Neural progenitor cell (in vitro differentiated cells): Measurements from ENCODE around the gene KRTCAP2. TPM values are rescaled to one million over a fixed set of nuclear protein-coding genes. Genes with fewer than 3 reads are reported as not detected.

Experiments used
- DNase-seq: peaks from one replicate; pipeline ENCODE4 v3.0.0-alpha.2; 2016; ENCODE audit warnings: low spot score
- H2AFZ ChIP-seq: fragments of 200-600 bp; sonication (generic); replicated peaks from 2 replicates; pipeline ENCODE4 v1.6.1; 2016; ENCODE audit warnings: antibody characterized with exemption
- H3F3A ChIP-seq: fragments of 200-600 bp; sonication (generic); 2 replicates; pipeline ENCODE4 v1.6.1; 2016; ENCODE audit warnings: antibody characterized with exemption, low read depth
- H3K27ac ChIP-seq: fragments of 200-600 bp; sonication (generic); 2 replicates; pipeline ENCODE4 v1.5.1; 2016; ENCODE audit warnings: mild to moderate bottlenecking
- H3K27me3 ChIP-seq: fragments of 200-600 bp; sonication (generic); 2 replicates; pipeline ENCODE4 v1.6.1; 2016; ENCODE audit warnings: mild to moderate bottlenecking, moderate library complexity
- H3K36me3 ChIP-seq: fragments of 200-600 bp; sonication (generic); 2 replicates; pipeline ENCODE4 v1.5.1; 2016
- H3K4me1 ChIP-seq: fragments of 200-600 bp; sonication (generic); 2 replicates; pipeline ENCODE4 v1.6.1; 2016; ENCODE audit warnings: mixed run types
- H3K4me2 ChIP-seq: fragments of 200-600 bp; sonication (generic); 2 replicates; pipeline ENCODE4 v1.6.1; 2016
- H3K4me3 ChIP-seq: fragments of 200-600 bp; sonication (generic); 2 replicates; pipeline ENCODE4 v1.5.1; 2016
- H3K79me2 ChIP-seq: fragments of 200-600 bp; sonication (generic); 2 replicates; pipeline ENCODE4 v1.6.1; 2016; ENCODE audit warnings: low read depth
- H3K9ac ChIP-seq: fragments of 200-600 bp; sonication (generic); 2 replicates; pipeline ENCODE4 v1.6.1; 2016
- H3K9me3 ChIP-seq: fragments of 200-600 bp; sonication (generic); 2 replicates; pipeline ENCODE4 v1.5.1; 2016; ENCODE audit warnings: low read depth
- H4K20me1 ChIP-seq: fragments of 200-600 bp; sonication (generic); 2 replicates; pipeline ENCODE4 v1.6.1; 2016; ENCODE audit warnings: low read depth
- H3K27ac Mint-ChIP-seq: 3 replicates; pipeline ENCODE4 v1.8.0; 2021; ENCODE audit warnings: mixed read lengths
- H3K27me3 Mint-ChIP-seq: 2 replicates; pipeline ENCODE4 v1.8.0; 2022; ENCODE audit warnings: low read depth, mild to moderate bottlenecking, inconsistent platforms, moderate library complexity, mixed read lengths; ENCODE audit not compliant: insufficient read depth
- H3K36me3 Mint-ChIP-seq: 3 replicates; pipeline ENCODE4 v1.8.0; 2021; ENCODE audit warnings: mixed read lengths
- H3K4me1 Mint-ChIP-seq: 3 replicates; pipeline ENCODE4 v1.8.0; 2021; ENCODE audit warnings: mixed read lengths
- H3K4me3 Mint-ChIP-seq: 3 replicates; pipeline ENCODE4 v1.8.0; 2021; ENCODE audit warnings: mild to moderate bottlenecking, moderate library complexity, mixed read lengths
- H3K9me3 Mint-ChIP-seq: 3 replicates; pipeline ENCODE4 v1.8.0; 2020; ENCODE audit warnings: mixed read lengths
- EZH2 ChIP-seq: fragments of 200-600 bp; sonication (generic); IDR thresholded peaks from 2 replicates; pipeline ENCODE4 v1.6.1; 2017; ENCODE audit warnings: antibody characterized with exemption, mild to moderate bottlenecking, moderate library complexity
- EZH2phosphoT487 ChIP-seq: fragments of 200-600 bp; sonication (generic); IDR thresholded peaks from 2 replicates; pipeline ENCODE4 v1.6.1; 2017; ENCODE audit warnings: antibody characterized with exemption
- total RNA-seq: library from RNA; depleted of rRNA; stranded (reverse); fragments of >200 nt; gene quantifications from 2 replicates; pipeline ENCODE4 v1.2.3, GENCODE V29; 2015; ENCODE audit warnings: low replicate concordance
- TF ChIP-seq, protein P1 (sequence below): fragments of 200-600 bp; sonication (generic); IDR thresholded peaks from 2 replicates; pipeline ENCODE4 v1.5.1; 2017; ENCODE audit warnings: antibody characterized with exemption, mild to moderate bottlenecking

The KRTCAP2 gene
- total RNA-seq, 1 donor from 2014 or later: 37.8 TPM

DNA sequence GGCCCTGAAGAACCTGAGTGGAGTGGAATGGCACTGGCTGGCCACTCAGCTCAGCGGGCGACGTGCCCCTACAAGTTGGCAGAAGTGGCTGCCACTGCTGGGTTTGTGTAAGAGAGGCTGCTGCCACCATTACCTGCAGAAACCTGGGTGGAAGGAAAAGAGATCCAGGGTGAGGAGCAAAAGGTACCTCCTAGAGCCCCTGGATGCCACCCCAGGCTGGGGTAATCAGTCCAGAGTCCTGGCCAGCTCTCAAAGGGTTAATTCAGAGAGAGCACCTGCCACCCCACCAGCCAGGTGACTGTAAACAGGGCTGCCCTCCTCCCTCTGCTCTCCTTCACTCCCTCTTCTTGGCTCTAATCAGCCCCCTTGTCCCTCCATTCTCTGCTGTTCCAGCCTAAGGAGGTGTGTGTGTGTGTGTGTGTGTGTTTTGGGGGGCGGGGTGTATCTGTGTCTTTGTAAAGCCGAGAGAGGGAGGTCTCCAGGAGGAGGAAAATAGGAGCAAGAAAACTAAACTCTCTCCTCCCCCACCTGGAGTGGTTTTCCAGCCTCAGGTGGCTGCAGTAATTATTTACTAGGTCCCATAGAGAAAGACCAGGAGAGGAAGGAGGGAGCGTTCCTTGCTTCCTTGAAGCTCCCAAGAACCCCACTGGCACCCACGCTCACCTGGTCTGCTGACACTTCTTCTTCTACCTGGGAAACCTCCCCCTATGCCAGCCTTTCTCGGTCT lies 13.1 kb upstream of the KRTCAP2 start:
- Histone ChIP-seq H3K36me3 (no peaks in the 10 kb centered on the region), H3K27me3 (no peaks in the 10 kb centered on the region), H3K4me2 (no peak overlapping the region), H2AFZ (no peak overlapping the region), H3F3A (peaks cover 8% of the 10 kb centered on the region), H3K9me3 (no peaks in the 10 kb centered on the region), H3K4me3 (no peak overlapping the region), H3K9ac (no peak overlapping the region), H3K79me2 (no peaks in the 10 kb centered on the region), H3K4me1 (peaks cover 5% of the 10 kb centered on the region), H4K20me1 (no peaks in the 10 kb centered on the region), H3K27ac (no peak overlapping the region)
- Mint-ChIP-seq H3K4me1 (peaks cover 7% of the 10 kb centered on the region), H3K27me3 (peaks cover 15% of the 10 kb centered on the region), H3K9me3 (peaks cover 4% of the 10 kb centered on the region), H3K36me3 (peaks cover 10% of the 10 kb centered on the region), H3K27ac (peak overlapping the region; percentile 57), H3K4me3 (peak overlapping the region; percentile 53)
- TF ChIP-seq EZH2 (no peak), EZH2phosphoT487 (no peak)
- TF ChIP-seq, protein P1, sequence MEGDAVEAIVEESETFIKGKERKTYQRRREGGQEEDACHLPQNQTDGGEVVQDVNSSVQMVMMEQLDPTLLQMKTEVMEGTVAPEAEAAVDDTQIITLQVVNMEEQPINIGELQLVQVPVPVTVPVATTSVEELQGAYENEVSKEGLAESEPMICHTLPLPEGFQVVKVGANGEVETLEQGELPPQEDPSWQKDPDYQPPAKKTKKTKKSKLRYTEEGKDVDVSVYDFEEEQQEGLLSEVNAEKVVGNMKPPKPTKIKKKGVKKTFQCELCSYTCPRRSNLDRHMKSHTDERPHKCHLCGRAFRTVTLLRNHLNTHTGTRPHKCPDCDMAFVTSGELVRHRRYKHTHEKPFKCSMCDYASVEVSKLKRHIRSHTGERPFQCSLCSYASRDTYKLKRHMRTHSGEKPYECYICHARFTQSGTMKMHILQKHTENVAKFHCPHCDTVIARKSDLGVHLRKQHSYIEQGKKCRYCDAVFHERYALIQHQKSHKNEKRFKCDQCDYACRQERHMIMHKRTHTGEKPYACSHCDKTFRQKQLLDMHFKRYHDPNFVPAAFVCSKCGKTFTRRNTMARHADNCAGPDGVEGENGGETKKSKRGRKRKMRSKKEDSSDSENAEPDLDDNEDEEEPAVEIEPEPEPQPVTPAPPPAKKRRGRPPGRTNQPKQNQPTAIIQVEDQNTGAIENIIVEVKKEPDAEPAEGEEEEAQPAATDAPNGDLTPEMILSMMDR: no peak
- no peak for DNase-seq

DNA sequence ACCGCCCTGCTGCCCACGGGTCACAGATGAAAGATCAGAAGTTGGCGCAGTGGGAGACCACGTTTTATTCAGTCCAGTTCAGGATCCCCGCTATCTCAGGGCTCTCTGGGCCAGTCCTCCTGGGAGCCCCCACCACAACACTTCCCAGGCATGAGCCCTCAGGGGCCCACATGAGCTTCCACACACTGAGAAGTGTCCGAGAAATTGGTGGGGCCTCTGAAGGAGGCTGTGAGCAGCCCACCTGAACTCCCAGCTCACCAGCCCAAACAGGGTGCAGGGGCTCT lies 12.6 kb upstream of the KRTCAP2 start:
- H3F3A ChIP-seq: peaks cover 8% of the 10 kb centered on the region
- Mint-ChIP-seq H3K36me3 (peaks cover 11% of the 10 kb centered on the region), H3K27me3 (peaks cover 15% of the 10 kb centered on the region), H3K9me3 (peaks cover 4% of the 10 kb centered on the region), H3K27ac (peak overlapping the region; percentile 62), H3K4me1 (peaks cover 7% of the 10 kb centered on the region), H3K4me3 (no peak overlapping the region)
- no peak overlapping the region for H3K4me2 ChIP-seq
- DNase-seq: no peak
- H3K9me3 ChIP-seq: no peaks in the 10 kb centered on the region
- H3K4me3 ChIP-seq: no peak overlapping the region
- no peaks in the 10 kb centered on the region for H3K27me3 ChIP-seq
- H2AFZ ChIP-seq: no peak overlapping the region
- H3K4me1 ChIP-seq: peaks cover 5% of the 10 kb centered on the region
- no peaks in the 10 kb centered on the region for H4K20me1 ChIP-seq
- no peaks in the 10 kb centered on the region for H3K36me3 ChIP-seq
- TF ChIP-seq EZH2phosphoT487 (no peak), EZH2 (no peak)
- TF ChIP-seq, protein P1: no peak
- H3K27ac ChIP-seq: no peak overlapping the region
- H3K79me2 ChIP-seq: no peaks in the 10 kb centered on the region
- no peak overlapping the region for H3K9ac ChIP-seq

DNA sequence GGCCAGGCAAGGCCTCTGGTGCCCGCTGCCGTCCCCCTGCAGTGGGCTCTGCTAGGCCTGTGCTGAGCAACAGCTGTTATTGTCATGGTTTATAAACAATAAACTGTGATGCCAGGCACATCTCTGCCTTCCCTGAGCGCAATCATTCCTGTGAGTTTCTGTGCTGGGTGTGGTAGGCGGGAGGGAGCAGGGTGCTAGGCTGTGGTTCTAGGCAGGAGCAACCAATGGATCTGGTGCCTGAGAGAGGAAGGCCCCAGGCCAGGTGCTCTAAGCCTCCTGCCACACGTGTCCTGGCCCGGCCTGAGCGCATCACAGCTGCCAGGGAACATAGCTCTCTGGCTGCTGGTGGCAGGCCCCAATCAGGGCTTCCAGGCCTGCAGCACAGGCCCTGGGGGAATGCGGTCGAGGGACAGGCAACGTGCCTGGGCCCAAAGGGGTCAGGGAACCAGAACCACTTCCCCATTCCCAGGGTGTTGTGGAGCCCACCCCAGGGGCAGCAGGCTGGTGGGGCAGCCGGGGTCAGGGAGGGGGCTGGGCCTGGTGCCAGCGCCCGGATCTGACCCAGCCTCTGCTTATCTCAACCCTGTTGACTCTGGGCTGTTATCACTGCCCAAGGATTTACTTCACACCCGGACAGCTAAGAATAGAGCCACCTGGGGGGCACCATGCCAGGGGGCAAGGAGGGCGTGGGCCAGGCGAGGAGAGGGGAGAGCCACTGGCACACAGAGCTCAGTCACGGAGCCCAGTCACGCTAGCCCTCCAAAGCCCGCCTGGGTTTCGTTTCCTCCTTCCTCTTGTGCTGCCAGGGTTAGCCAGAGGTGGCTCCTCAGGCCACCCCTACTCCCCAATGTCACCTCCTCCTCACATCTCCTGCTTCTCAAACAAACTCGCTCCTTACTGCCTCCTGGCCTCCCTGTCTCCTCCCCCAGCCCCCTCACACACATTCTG lies 12.0 kb upstream of the KRTCAP2 start:
- peaks cover 7% of the 10 kb centered on the region for H3K4me1 Mint-ChIP-seq
- Histone ChIP-seq H3K9ac (no peak overlapping the region), H3K4me2 (no peak overlapping the region), H2AFZ (no peak overlapping the region), H3K27ac (no peak overlapping the region), H3K9me3 (no peaks in the 10 kb centered on the region), H3K4me3 (no peak overlapping the region), H4K20me1 (no peaks in the 10 kb centered on the region), H3F3A (peaks cover 8% of the 10 kb centered on the region), H3K36me3 (no peaks in the 10 kb centered on the region), H3K4me1 (peaks cover 5% of the 10 kb centered on the region), H3K79me2 (no peaks in the 10 kb centered on the region), H3K27me3 (no peaks in the 10 kb centered on the region)
- peaks cover 4% of the 10 kb centered on the region for H3K9me3 Mint-ChIP-seq
- H3K4me3 Mint-ChIP-seq: no peak overlapping the region
- DNase-seq: no peak
- H3K36me3 Mint-ChIP-seq: peaks cover 11% of the 10 kb centered on the region
- no peak for TF ChIP-seq EZH2phosphoT487
- TF ChIP-seq EZH2: no peak
- TF ChIP-seq, protein P1: no peak
- peaks cover 15% of the 10 kb centered on the region for H3K27me3 Mint-ChIP-seq
- peak overlapping the region; percentile 62 for H3K27ac Mint-ChIP-seq
